Loucy (cell line): ENCODE results near the gene TMEM132D.

Experiments used
- H2AFZ ChIP-seq: fragments of 200-600 bp; sonication (generic); 2 replicates; pipeline ENCODE4 v1.6.0; 2016; ENCODE audit warnings: antibody characterized with exemption, mild to moderate bottlenecking, low read length, moderate library complexity
- H3F3A ChIP-seq: fragments of 200-600 bp; 2 replicates; pipeline ENCODE4 v1.6.0; 2016; ENCODE audit warnings: antibody characterized with exemption, low read depth, mild to moderate bottlenecking
- H3K27me3 ChIP-seq: fragments of 200-600 bp; sonication (generic); 2 replicates; pipeline ENCODE4 v1.6.1; 2014; ENCODE audit warnings: low read length, mild to moderate bottlenecking; ENCODE audit not compliant: insufficient read depth, poor library complexity, severe bottlenecking
- H3K36me3 ChIP-seq: fragments of 200-600 bp; sonication (generic); 2 replicates; pipeline ENCODE4 v1.6.1; 2016; ENCODE audit warnings: low read length; ENCODE audit not compliant: insufficient read depth
- H3K4me1 ChIP-seq: fragments of 200-600 bp; sonication (generic); 2 replicates; pipeline ENCODE4 v1.5.1; 2014; ENCODE audit warnings: low read length, mild to moderate bottlenecking; ENCODE audit not compliant: insufficient read depth, poor library complexity, severe bottlenecking
- H3K4me2 ChIP-seq: fragments of 200-600 bp; sonication (generic); 2 replicates; pipeline ENCODE4 v1.6.0; 2014; ENCODE audit warnings: antibody characterized with exemption, low read length, low read depth, mild to moderate bottlenecking; ENCODE audit not compliant: poor library complexity, severe bottlenecking
- H3K4me3 ChIP-seq: fragments of 200-600 bp; sonication (generic); 2 replicates; pipeline ENCODE4 v1.5.1; 2014; ENCODE audit warnings: low read length, mild to moderate bottlenecking, mixed read lengths; ENCODE audit not compliant: poor library complexity, severe bottlenecking
- H3K79me2 ChIP-seq: fragments of 200-600 bp; sonication (generic); 2 replicates; pipeline ENCODE4 v1.6.1; 2014; ENCODE audit warnings: low read length; ENCODE audit not compliant: insufficient read depth
- H3K9ac ChIP-seq: fragments of 200-600 bp; sonication (generic); 2 replicates; pipeline ENCODE4 v1.6.0; 2014; ENCODE audit warnings: mild to moderate bottlenecking, low read depth, low read length, moderate library complexity; ENCODE audit not compliant: poor library complexity, severe bottlenecking
- H3K9me2 ChIP-seq: fragments of 200-600 bp; sonication (generic); replicated peaks from 2 replicates; pipeline ENCODE4 v1.6.1; 2016; ENCODE audit warnings: low read depth, low read length, mixed read lengths
- H3K9me3 ChIP-seq: fragments of 200-600 bp; sonication (generic); 2 replicates; pipeline ENCODE4 v1.6.1; 2014; ENCODE audit warnings: mild to moderate bottlenecking, antibody characterized with exemption, low read length, low read depth; ENCODE audit not compliant: insufficient read depth
- H4K20me1 ChIP-seq: fragments of 200-600 bp; sonication (generic); 2 replicates; pipeline ENCODE4 v1.6.0; 2014; ENCODE audit warnings: antibody characterized with exemption, low read length, mild to moderate bottlenecking; ENCODE audit not compliant: insufficient read depth, poor library complexity, severe bottlenecking
- CTCF ChIP-seq: fragments of 200-600 bp; sonication (generic); conservative IDR thresholded peaks from 2 replicates; pipeline ENCODE4 v1.5.1; 2014; ENCODE audit warnings: mild to moderate bottlenecking, antibody characterized with exemption, low read length
- EZH2phosphoT487 ChIP-seq: fragments of 200-600 bp; IDR thresholded peaks from 2 replicates; pipeline ENCODE4 v1.6.1; 2018; ENCODE audit warnings: antibody characterized with exemption, mild to moderate bottlenecking, moderate library complexity, borderline replicate concordance

Gene TMEM132D

GRCh38 chr12:129373746-129374145 is 530.1 kb downstream of the TMEM132D start:
- H3K9ac ChIP-seq: no peak overlapping the region
- H3K4me1 ChIP-seq: no peaks in the 10 kb centered on the region
- no peaks in the 10 kb centered on the region for H3K27me3 ChIP-seq
- no peak overlapping the region for H3K4me2 ChIP-seq
- TF ChIP-seq CTCF (no peak), EZH2phosphoT487 (no peak)
- H3K79me2 ChIP-seq: no peaks in the 10 kb centered on the region
- no peaks in the 10 kb centered on the region for H3K9me2 ChIP-seq
- H2AFZ ChIP-seq: no peak overlapping the region
- H3K36me3 ChIP-seq: no peaks in the 10 kb centered on the region
- H3F3A ChIP-seq: no peaks in the 10 kb centered on the region
- no peak overlapping the region for H3K4me3 ChIP-seq
- no peaks in the 10 kb centered on the region; the same call in 1 of the 2 replicates for H3K9me3 ChIP-seq
- no peaks in the 10 kb centered on the region for H4K20me1 ChIP-seq

GRCh38 chr12:129372876-129373275 is 530.9 kb downstream of the TMEM132D start:
- Histone ChIP-seq H3K36me3 (no peaks in the 10 kb centered on the region), H3K9me3 (no peaks in the 10 kb centered on the region; the same call in 1 of the 2 replicates), H3K9me2 (no peaks in the 10 kb centered on the region), H3K9ac (no peak overlapping the region), H3K4me1 (no peaks in the 10 kb centered on the region), H3K4me3 (no peak overlapping the region), H3K79me2 (no peaks in the 10 kb centered on the region), H3K27me3 (no peaks in the 10 kb centered on the region), H3K4me2 (no peak overlapping the region), H2AFZ (no peak overlapping the region), H3F3A (no peaks in the 10 kb centered on the region), H4K20me1 (no peaks in the 10 kb centered on the region)
- TF ChIP-seq EZH2phosphoT487 (no peak), CTCF (no peak)

GRCh38 chr12:129372348-129372747 is 531.5 kb downstream of the TMEM132D start:
- no peak overlapping the region for H3K9ac ChIP-seq
- H3K79me2 ChIP-seq: no peaks in the 10 kb centered on the region
- TF ChIP-seq EZH2phosphoT487 (no peak), CTCF (no peak)
- no peak overlapping the region for H3K4me2 ChIP-seq
- no peaks in the 10 kb centered on the region; the same call in 1 of the 2 replicates for H3K9me3 ChIP-seq
- no peaks in the 10 kb centered on the region for H4K20me1 ChIP-seq
- H3K9me2 ChIP-seq: no peaks in the 10 kb centered on the region
- H3K36me3 ChIP-seq: no peaks in the 10 kb centered on the region
- H3K27me3 ChIP-seq: no peaks in the 10 kb centered on the region
- no peak overlapping the region for H3K4me3 ChIP-seq
- no peaks in the 10 kb centered on the region for H3K4me1 ChIP-seq
- H3F3A ChIP-seq: no peaks in the 10 kb centered on the region
- no peak overlapping the region for H2AFZ ChIP-seq
